K562 (cell line): ENCODE data around the gene FAM219A.

Source experiments
- CREM ChIP-seq: IDR thresholded peaks from 2 replicates; pipeline ENCODE4 v1.6.1; 2014; ENCODE audit warnings: antibody characterized with exemption, low read depth
- HDAC6 ChIP-seq: IDR thresholded peaks from 2 replicates; pipeline ENCODE4 v1.6.1; 2012; ENCODE audit warnings: low read depth, mild to moderate bottlenecking, control low read depth, inconsistent platforms, low read length, moderate library complexity
- HMG20A ChIP-seq: fragments of 450-650 bp; formaldehyde crosslinking; conservative IDR thresholded peaks from 2 replicates; pipeline ENCODE4 v1.4.0; 2020; ENCODE audit warnings: mild to moderate bottlenecking, mixed read lengths
- KDM1A ChIP-seq, 2 experiments: fragments of 450-650 bp; IDR thresholded peaks; 2 replicates each; pipeline ENCODE4 v1.6.1; 2016; ENCODE audit warnings: mild to moderate bottlenecking in 2 of 2
- NCOR1 ChIP-seq: fragments of 450-650 bp; IDR thresholded peaks from 2 replicates; pipeline ENCODE4 v1.6.1; 2016; ENCODE audit warnings: mild to moderate bottlenecking, moderate library complexity
- PHF20 ChIP-seq: fragments of 450-650 bp; IDR thresholded peaks from 2 replicates; pipeline ENCODE4 v1.6.1; 2018; ENCODE audit not compliant: partially characterized antibody
- TAF15 ChIP-seq: fragments of 200-400 bp; formaldehyde crosslinking; IDR thresholded peaks from 2 replicates; pipeline ENCODE4 v1.6.1; 2017; ENCODE audit warnings: mild to moderate bottlenecking, low read depth, low read length, moderate library complexity
- TCF7 ChIP-seq: sonication (generic); IDR thresholded peaks from 2 replicates; pipeline ENCODE4 v1.6.1; 2016; ENCODE audit warnings: antibody characterized with exemption, borderline replicate concordance

GRCh38 chr9:34446951-34447350 lies 11.4 kb downstream of the FAM219A start:
- TF ChIP-seq HDAC6 (no peak), CREM (no peak), TCF7 (no peak), NCOR1 (no peak), TAF15 (no peak), KDM1A (IDR thresholded peaks at IDR 0.05) (no peak), HMG20A (CRISPR knock-in tag) (no peak), PHF20 (no peak)
